HPDE6-E6E7 (cell line): Measurements from ENCODE around the gene MUC20.
"Not testable (repeated sequence)": the region's sequence is repeated elsewhere in the genome, so short reads cannot be mapped to it uniquely, and the experiment has no call there.

Source experiments
- DNase-seq: peaks from one replicate; pipeline ENCODE4 v3.0.0; 2011; ENCODE audit warnings: missing footprints; ENCODE audit errors: extremely low spot score

The MUC20 gene

DNA sequence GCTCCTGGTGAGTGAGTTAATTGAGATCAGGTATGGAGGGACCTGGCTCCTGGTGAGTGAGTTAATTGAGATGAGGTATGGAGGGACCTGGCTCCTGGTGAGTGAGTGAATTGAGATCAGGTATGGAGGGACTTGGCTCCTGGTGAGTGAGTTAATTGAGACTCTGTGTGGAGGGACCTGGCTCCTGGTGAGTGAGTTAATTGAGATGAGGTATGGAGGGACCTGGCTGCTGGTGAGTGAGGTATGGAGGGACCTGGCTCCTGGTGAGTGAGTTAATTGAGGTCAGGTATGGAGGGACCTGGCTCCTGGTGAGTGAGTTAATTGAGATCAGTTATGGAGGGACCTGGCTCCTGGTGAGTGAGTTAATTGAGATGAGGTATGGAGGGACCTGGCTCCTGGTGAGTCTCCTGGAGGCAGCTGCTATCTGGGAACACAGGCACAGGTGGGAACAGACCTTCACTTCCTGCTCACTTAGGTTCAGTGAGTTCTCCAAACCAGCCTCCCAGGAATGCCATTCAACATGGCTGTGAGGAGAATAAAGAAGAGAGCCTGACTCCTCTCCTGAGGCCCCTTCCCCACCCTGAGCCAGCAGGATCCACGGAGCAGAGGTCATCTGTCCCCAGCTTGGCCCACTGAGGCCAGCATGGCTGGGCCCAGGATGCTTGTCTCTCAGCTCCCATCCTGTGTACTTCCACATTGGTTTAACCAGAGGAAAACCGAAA is 9.5 kb upstream of the MUC20 start:
- DNase-seq: not testable (repeated sequence)

- no peak for DNase-seq
These were observed 8.8 kb upstream of the MUC20 start for GRCh38 chr3:195711813-195712534.

DNA sequence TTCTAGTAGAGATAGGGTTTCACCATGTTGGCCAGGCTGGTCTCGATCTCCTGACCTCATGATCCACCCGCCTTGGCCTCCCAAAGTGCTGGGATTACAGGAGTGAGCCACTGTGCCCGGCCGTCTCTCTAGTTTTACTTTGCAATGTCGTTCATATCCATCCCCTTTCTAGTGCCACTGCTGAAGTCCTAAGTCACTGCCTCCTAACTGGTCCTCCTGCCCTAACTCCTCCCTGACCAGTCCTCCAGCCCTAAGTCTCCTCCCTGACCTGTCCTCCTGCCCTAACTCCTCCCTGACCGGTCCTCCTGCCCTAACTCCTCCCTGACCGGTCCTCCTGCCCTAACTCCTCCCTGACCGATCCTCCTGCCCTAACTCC is 8.3 kb upstream of the MUC20 start:
- DNase-seq: not testable (repeated sequence)

DNA sequence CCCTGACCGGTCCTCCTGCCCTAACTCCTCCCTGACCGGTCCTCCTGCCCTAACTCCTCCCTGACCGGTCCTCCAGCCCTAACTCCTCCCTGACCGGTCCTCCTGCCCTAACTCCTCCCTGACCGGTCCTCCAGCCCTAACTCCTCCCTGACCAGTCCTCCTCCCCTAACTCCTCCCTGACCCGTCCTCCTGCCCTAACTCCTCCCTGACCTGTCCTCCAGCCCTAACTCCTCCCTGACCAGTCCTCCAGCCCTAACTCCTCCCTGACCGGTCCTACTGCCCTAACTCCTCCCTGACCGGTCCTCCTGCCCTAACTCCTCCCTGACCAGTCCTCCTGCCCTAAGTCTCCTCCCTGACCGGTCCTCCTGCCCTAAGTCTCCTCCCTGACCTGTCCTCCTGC is 7.6 kb upstream of the MUC20 start:
- DNase-seq: not testable (repeated sequence)

DNA sequence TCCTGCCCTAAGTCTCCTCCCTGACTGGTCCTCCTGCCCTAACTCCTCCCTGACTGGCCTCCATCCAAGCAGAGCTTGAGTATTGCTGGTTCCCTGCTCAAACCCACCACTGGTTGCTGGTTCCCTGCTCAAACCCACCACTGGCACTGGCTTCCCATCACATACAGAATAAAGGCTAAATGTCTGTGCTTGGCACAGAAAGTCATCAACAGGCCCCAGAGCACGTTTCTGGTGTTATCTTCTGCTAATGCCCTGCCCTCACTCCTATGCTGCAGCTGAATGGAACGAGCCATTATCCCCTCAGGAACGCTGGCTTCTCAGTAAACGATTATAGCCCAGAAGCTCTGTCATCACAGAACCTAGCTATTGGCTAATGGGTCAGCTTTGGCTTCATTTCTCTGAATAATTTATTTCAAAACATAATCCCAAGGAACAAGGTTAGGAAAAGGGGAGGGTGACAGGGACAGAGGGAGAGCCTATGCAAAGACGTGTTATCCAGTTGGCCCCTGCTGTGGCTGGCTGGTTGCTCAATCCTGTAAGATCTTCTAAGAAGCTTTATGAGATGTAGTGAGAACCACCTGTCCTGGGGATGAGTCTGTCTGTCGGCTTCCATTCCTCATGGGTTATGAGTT is 6.3 kb upstream of the MUC20 start:
- no peak for DNase-seq

GRCh38 chr3:195715134-195715533 is 5.6 kb upstream of the MUC20 start:
- no peak for DNase-seq

DNA sequence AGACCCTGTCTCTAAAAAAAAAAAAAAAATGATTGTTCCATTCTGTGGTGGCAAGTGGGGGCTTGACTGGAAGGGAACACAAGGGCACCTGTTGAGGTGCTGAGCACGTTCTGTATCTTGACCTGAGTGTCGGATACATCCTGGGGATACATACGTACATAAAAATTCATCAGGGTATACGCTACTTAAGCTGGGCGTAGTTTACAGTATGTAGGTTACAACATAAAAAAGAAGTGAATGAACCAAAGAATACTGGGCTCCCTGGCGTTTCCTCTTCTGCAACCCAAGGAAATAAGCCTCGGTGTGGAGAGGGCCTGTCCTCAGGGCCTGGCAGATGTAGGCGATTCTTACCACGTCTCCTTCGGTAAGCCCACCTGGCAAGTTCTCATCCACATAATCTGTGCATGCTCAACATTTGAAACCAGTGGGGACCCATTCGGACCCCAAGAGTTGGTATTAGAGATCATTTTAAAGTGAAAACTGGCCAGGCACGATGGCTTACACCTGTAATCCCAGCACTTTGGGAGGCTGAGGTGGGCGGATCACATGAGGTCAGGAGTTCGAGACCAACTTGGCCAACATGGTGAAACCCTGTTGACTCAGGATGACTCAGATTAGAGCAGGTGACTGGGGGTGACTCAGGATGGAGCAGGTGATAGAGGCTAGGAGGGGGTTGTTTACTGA is 5.1 kb upstream of the MUC20 start:
- peak; percentile 80 for DNase-seq

DNA sequence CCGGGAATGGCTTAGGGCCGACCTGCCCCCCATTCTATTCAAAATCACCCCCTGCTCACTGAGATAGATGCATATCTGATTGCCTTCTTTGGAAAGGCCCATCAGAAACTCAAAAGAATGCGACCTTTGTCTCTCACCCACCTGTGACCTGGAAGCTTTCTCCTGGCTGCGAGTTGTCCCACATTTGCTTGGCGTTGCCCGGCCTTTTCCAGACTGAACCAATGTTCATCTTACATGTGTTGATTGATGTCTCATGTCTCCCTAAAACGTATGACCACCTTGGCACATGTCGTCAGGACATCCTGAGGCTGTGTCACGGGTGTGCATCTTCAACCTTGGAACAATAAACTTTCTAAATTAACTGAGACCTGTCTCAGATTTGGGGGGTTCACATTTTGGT is 3.4 kb upstream of the MUC20 start:
- no peak for DNase-seq

- DNase-seq: no peak
These were observed 2.8 kb upstream of the MUC20 start for GRCh38 chr3:195717852-195718476.

- no peak for DNase-seq
These were observed 2.2 kb upstream of the MUC20 start for GRCh38 chr3:195718477-195718984.

DNA sequence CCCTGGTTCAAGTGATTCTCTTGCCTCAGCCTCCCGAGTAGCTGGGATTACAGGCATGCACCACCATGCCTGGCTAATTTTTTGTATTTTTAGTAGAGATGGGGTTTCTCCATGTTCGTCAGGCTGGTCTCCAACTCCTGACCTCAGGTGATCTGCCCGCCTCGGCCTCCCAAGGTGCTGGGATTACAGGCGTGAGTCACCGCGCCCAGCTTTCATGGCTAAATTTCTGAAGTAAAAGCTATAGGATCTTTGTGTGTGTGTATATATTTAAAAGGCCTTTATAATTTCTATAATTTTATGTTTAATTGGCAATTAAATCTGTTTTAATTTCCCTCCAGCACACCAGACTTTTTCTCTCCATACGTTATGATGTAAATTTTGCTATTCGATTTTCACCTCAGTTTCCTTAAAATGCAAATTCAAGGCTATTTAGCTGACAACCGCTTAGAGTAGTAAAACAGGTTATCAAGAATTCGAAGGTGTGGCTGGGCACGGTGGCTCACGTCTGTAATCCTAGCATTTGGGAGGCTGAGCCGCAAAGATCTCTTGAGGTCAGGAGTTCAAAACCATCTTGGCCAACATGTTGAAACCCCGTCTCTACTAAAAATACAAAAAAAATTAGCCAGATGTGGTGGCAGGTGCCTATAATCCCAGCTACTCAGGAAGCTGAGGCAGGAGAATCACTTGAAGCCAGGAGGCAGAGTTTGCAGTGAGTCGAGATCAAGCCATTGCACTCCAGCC is 1.1 kb upstream of the MUC20 start:
- not testable (repeated sequence) for DNase-seq

GRCh38 chr3:195722139-195722995 is 1.6 kb downstream of the MUC20 start:
- DNase-seq: not testable (repeated sequence)

GRCh38 chr3:195722996-195723345 is 2.2 kb downstream of the MUC20 start:
- not testable (repeated sequence) for DNase-seq

- DNase-seq: not testable (repeated sequence)
These were observed 3.6 kb downstream of the MUC20 start for GRCh38 chr3:195724363-195724762.

DNA sequence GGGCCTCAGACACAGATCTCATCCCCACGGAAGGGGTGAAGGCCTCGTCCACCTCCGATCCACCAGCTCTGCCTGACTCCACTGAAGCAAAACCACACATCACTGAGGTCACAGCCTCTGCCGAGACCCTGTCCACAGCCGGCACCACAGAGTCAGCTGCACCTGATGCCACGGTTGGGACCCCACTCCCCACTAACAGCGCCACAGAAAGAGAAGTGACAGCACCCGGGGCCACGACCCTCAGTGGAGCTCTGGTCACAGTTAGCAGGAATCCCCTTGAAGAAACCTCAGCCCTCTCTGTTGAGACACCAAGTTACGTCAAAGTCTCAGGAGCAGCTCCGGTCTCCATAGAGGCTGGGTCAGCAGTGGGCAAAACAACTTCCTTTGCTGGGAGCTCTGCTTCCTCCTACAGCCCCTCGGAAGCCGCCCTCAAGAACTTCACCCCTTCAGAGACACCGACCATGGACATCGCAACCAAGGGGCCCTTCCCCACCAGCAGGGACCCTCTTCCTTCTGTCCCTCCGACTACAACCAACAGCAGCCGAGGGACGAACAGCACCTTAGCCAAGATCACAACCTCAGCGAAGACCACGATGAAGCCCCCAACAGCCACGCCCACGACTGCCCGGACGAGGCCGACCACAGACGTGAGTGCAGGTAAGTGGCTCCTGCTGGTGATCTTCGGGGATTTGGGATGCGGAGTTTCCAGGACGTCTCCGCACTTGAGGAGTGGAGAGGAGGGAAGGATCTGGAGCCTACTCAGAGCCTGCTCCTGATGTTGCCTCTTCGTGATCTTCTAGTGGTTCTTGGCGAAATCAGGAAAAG is 5.3 kb downstream of the MUC20 start:
- not testable (repeated sequence) for DNase-seq

- DNase-seq: no peak
These were observed 6.9 kb downstream of the MUC20 start for GRCh38 chr3:195727606-195728195.

- not testable (repeated sequence) for DNase-seq
These were observed 8.0 kb downstream of the MUC20 start for GRCh38 chr3:195728789-195729188.

- no peak for DNase-seq
These were observed 8.9 kb downstream of the MUC20 start for GRCh38 chr3:195729476-195730251.
